GM06990 (cell line): ENCODE results near the gene TMEM82.

Experiments
- DNase-seq: peaks from one replicate; pipeline ENCODE4 v3.0.0-alpha.2; 2011; ENCODE audit not compliant: insufficient read length; ENCODE audit errors: extremely low read depth
- H3K27me3 ChIP-seq: replicated peaks from 2 replicates; pipeline ENCODE4 v1.6.0; 2011; ENCODE audit warnings: low read length; ENCODE audit not compliant: control insufficient read depth, insufficient read depth
- H3K36me3 ChIP-seq: 2 replicates; pipeline ENCODE4 v1.5.1; 2011; ENCODE audit warnings: low read length; ENCODE audit not compliant: control insufficient read depth, insufficient read depth
- H3K4me3 ChIP-seq: replicated peaks from 2 replicates; pipeline ENCODE4 v1.5.1; 2011; ENCODE audit warnings: low read depth, mild to moderate bottlenecking, control low read depth, low read length
- CTCF ChIP-seq: IDR thresholded peaks from 2 replicates; pipeline ENCODE4 v1.5.1; 2011; ENCODE audit warnings: low read length, control low read depth, mild to moderate bottlenecking, inconsistent platforms; ENCODE audit not compliant: insufficient read depth, poor library complexity, severe bottlenecking

TMEM82 gene

GRCh38 chr1:15750924-15751323 is 8.6 kb downstream of the TMEM82 start:
- no peak overlapping the region for H3K4me3 ChIP-seq
- no peaks in the 10 kb centered on the region; the same call in 1 of the 2 replicates for H3K27me3 ChIP-seq
- no peak for DNase-seq
- no peaks in the 10 kb centered on the region for H3K36me3 ChIP-seq
- no peak for TF ChIP-seq CTCF

GRCh38 chr1:15751717-15752116 is 9.4 kb downstream of the TMEM82 start:
- no peak for TF ChIP-seq CTCF
- H3K36me3 ChIP-seq, result no peaks in the 10 kb centered on the region
- no peak overlapping the region for H3K4me3 ChIP-seq
- DNase-seq, result no peak
- peaks cover 1% of the 10 kb centered on the region; the same call in 1 of the 2 replicates for H3K27me3 ChIP-seq

GRCh38 chr1:15753776-15754175 is 11.5 kb downstream of the TMEM82 start:
- no peak for DNase-seq
- no peaks in the 10 kb centered on the region for H3K36me3 ChIP-seq
- no peak overlapping the region for H3K4me3 ChIP-seq
- TF ChIP-seq CTCF, result no peak
- H3K27me3 ChIP-seq, result peaks cover 1% of the 10 kb centered on the region

GRCh38 chr1:15755021-15755645 is 12.8 kb downstream of the TMEM82 start:
- peaks cover 1% of the 10 kb centered on the region for H3K27me3 ChIP-seq
- DNase-seq, result no peak
- no peak overlapping the region for H3K4me3 ChIP-seq
- TF ChIP-seq CTCF, result no peak
- H3K36me3 ChIP-seq, result no peaks in the 10 kb centered on the region

GRCh38 chr1:15755646-15756040 is 13.3 kb downstream of the TMEM82 start:
- H3K27me3 ChIP-seq, result peaks cover 1% of the 10 kb centered on the region

More at GRCh38 chr1:15755646-15756040, 13.3 kb downstream of the TMEM82 start:
- no peak for TF ChIP-seq CTCF
- DNase-seq, result no peak
- Histone ChIP-seq H3K4me3 (no peak overlapping the region), H3K36me3 (no peaks in the 10 kb centered on the region)
